Kidney glomerular epithelial cell (primary cell): Measurements from ENCODE around the gene SCAPER.
"Not testable (repeated sequence)": the region's sequence is repeated elsewhere in the genome, so short reads cannot be mapped to it uniquely, and the experiment has no call there.

Source experiments
- DNase-seq: peaks from one replicate; lab custom pipeline; 2025; lab: John Stamatoyannopoulos, UW

Gene SCAPER

DNA sequence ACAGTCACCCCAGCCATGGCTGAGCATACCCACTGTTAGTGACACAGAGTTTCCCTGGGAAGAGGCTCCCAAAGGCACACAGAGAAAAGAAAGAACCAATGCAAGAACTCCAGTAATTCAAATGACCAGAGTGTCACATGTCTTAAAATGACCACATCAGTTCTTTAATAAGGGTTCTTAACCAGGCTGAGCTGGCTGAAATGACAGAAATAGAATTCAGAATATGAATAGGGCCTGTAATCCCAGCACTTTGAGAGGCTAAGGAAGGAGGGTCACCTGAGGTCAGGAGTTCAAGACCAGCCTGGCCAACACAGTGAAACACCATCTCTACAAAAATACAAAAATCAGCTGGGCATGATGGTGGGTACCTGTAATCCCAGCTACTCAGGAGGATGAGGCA lies 54.8 kb downstream of the SCAPER start:
- DNase-seq, result not testable (repeated sequence)

DNA sequence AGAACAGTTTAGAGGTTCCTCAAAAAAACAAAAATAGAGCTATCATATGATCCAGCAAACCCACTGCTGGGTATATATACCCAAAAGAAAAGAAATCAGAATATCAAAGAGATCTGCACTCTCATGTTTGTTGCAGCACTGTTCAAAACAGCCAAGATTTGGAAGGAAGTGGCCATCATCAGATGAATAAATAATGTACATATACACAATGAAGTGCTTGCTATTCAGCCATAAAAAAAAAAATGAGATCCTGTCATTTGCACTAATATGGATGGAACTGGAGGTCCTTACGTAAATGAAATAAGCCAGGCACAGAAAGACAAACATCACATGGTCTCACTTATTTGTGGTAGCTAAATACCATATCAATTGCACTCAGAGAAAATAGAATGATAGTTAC lies 58.4 kb downstream of the SCAPER start:
- no peak for DNase-seq

DNA sequence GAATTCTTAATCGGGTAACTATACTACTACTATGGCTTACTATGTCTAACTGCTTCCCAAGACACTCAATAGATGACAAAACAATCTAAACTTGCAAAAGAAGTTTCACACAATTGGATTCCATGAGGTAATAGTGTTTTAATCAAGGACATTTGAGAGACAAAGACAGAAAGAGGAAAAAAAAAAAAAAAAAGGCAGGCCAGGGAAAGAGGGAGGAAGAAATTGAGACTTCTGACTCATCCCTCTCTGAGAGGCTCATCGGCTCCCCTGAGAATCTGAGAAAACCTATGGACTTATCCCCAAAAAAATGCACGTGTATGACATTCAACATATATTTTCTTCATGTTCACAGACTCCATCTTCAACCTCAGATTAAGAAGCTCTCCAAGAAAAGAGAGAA lies 61.0 kb downstream of the SCAPER start:
- no peak for DNase-seq

DNA sequence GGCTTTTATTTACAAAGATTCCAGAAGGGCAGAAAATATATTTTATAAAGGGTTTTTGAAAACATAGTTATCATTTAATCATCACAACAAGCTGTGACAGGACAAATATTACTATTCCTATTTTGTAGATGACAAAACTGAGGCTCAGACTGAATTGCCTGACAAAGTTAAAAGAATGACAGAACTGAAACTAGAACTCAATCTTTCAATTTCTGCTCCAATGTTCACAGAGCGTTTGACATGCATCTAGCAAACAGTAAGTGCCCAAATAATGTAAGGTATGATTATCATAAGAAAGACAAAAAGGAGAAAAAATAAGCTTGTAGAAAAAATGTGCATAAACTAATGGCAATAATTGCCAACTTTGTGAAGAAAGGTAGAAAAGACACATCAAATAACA lies 61.9 kb downstream of the SCAPER start:
- no peak for DNase-seq

DNA sequence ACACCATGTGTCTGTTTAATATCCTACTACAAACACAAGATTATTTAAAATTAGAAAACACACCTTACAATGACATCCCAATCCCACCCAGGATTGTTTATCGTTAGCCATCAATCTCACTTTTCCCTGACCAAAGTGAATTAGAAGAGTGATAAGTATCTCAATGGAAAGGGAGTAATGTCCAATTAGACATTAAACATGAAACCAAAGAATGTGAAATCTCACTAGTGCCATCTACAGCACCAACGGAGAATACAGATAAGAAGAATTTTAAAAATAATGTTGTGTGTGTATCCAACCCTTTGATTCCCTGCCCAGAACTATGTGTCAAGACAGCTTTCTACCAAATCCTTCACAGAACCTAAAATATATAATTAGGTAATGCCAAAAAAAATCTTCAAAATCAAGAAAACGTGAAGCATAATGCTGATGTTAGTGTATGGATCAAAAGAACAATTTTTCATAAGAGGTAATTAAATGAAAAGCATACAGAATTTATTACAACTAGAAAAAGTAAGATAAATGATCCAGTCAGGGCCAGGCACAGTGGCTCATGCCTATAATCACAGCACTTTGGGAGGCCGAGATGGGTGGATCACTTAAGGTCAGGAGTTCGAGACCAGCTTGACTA lies 64.2 kb downstream of the SCAPER start:
- DNase-seq, result peak; percentile 35

DNA sequence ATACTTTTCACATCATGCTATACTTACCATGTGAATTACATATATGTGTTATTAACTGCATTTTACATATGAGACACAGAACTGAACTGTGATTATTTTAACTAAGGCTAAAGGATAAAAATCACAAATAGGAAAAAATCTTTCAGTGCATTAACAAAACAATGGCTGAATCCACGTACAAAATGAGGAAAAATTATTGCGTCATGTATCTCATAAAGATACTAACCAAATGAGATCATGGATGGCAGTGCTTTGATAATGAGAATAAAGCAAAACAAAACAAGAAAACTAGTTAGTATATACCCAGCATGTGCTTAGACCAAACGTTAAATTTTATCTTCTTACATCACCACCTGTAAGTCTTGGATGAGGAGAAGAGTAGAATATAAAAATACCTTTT lies 66.0 kb downstream of the SCAPER start:
- DNase-seq, result no peak

DNA sequence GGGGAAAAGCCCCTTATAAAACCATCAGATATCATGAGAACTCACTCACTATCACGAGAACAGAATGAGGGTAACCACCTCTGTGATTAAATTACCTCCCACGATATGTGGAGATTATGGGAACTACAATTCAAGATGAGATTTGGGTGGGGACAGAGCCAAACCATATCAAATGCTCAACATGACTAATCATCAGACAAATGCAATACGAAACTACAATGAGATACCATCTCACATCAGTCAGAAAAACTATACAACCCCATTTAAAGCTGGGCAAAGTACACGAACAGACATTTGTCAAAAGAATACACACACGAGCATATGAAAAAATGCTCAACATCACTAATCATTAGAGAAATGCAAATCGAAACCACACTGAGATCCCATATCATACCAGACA lies 67.7 kb downstream of the SCAPER start:
- no peak for DNase-seq

DNA sequence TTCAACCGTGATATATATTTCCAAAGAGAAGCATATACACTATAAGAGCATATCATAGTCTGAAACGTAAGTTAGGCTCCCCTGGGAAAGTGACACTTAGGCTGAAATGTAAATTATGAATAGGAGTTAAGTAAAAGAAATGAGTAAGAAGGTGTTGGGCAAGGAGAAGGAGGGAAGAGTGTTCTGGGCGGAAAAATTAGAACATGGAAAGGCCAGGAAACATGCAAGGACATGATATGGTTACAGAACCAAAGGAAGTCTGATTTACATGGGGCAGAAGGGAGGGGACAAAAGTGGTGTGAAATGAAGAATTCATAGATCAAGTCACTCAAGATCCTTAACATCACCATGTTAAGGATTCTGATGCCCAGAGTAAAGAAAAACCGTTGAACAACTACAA lies 75.2 kb downstream of the SCAPER start:
- DNase-seq, result no peak

DNA sequence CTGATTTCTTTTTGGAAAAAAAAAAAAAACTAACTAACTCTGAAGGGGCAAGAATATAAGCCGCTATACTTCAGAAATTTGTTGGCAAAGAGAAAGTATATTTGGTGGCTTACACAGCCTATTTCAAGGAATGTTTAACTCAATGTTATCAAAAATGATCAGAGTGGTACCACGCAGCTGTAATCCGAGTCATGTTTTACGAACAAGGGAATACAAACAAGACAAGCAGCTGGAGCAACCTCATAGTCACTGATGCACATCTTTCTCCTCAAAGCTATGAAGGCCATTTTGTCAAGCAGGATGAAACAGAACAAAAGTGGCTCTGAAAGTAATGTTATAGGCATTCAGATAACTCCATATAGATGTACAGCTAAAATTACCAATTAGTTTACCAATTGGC lies 81.2 kb downstream of the SCAPER start:
- DNase-seq, result peak; percentile 17

DNA sequence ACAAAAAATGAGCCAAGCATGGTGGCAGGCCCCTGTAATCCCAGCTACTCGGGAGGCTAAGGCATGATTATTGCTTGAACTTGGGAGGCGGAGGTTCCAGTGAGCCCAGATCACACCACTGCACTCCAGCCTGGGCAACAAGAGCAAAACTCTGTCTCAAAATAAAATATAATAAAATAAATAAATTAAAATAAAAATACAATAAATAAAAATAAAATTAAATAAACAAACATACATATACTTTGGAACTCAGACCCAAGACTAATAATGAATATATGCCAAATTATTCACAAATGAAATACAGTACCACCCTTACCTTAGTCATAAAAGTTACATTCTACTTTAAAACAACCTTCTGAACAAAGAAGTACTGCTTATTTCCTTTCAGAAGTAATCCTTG lies 81.8 kb downstream of the SCAPER start:
- no peak for DNase-seq

DNA sequence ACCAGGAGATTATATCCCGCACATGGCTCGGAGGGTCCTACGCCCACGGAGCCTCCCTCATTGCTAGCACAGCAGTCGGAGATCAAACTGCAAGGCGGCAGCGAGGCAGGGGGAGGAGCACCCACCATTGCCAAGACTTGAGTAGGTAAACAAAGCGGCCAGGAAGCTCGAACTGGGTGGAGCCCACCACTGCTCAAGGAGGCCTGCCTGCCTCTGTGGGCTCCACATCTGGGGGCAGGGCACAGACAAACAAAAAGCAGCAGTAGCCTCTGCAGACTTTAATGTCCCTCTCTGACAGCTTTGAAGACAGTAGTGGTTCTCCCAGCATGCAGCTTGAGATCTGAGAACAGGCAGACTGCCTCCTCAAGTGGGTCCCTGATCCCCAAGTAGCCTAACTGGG lies 86.2 kb downstream of the SCAPER start:
- not testable (repeated sequence) for DNase-seq

DNA sequence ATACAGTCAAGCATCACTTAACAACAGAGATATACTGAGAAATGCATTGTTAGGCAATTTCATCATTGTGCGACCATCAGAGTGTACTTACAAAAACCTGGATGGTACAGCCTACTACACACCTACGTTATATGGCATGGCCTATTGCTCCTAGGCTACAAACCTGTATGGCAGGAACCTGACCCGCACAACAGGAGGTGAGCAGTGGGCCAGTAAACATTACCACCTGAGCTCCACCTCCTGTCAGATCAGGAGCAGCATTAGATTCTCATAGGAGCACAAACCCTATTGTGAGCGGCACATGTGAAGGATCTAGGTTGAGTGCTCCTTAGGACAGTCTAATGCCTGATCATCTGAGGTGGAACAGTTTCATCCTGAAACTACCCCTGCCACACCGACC lies 89.7 kb downstream of the SCAPER start:
- no peak for DNase-seq

DNA sequence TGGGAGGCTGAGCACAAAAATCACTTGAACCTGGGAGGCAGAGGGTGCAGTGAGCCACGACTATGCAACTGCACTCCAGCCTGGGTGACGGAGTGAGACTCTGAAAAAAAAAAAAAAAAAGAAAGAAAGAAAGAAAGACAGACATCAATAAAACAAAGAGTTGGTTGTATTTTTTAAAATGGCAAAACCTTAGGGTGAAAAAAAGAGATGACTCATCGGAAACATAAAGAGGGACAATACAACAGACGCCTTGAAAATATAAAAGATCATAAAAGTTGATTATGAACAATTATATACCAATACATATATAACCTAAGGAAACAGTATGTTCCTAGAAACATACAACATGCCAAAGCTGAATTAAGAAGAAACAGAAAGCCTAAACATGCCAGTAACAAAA lies 92.8 kb downstream of the SCAPER start:
- DNase-seq, result no peak

DNA sequence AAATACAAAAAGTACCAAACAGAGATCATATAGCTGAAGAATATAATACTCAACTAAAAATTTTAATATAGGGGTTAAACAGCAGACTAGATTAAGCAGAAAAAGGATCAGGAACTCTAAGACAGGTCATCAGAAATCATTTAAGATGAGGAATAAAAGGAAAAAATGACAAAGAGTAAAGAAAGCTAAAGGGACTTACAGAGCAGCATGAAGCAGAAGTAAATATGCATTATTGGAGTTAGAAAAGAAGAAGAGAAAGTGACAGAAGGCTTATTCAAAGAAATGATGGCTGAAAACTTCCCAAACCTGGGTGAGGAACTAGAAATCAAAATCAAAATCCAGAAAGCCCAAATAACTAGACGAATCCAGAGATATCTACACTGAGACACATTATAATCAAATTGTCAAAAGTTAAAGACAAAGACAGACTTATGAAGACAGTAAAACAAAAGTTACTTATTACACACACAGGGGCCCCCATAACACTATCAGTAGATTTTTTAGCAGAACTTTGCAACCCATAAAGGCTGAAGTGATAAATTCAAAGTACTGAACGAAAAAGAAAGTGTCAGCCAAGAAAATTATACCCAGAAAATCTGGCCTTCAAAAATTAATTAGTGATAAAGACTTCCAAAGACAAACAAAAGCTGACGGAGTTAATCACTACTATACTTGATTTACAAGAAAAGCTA lies 95.6 kb downstream of the SCAPER start:
- no peak for DNase-seq

DNA sequence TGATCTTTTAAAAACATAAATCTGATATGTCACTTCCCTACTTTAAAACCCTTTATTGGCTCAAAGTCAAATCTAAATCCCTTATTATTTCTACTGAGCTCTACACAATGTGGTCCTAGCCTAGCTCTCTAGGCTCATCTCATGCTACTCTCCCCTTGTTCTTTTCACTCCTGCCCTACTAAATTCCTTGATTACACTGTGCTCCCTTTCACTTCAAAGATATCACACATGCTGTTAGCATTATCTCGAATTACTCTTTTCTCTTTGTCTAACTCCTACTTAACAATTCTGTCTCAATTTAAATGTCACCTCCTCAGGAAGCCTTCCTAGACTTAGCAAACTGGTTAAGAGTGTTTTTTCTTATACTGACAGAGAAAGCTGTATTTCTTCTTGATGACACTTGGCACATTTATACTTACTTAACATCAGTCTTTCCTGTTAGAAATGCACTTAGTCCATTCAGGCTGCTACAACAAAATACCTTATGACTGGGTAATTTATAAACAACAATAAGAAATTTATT lies 102.0 kb downstream of the SCAPER start:
- no peak for DNase-seq

DNA sequence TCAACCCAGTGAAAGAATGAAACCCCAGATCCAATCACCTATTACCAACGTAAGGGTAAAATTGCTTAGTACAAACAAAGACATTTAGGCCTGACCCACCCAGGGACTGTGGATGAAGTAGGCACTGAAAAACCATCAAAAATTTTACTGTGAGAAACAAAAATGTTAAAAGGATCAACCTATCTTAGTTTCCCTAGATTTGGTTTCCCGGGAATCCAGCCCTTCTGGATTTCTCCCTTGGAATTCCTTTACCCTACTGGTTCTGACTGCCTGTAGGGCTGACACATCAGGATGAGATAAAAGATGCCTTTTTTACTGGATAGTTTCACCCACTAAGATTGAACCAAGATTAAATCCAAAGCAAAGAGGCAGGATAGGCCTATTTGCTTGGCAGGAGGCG lies 102.7 kb downstream of the SCAPER start:
- DNase-seq, result no peak

DNA sequence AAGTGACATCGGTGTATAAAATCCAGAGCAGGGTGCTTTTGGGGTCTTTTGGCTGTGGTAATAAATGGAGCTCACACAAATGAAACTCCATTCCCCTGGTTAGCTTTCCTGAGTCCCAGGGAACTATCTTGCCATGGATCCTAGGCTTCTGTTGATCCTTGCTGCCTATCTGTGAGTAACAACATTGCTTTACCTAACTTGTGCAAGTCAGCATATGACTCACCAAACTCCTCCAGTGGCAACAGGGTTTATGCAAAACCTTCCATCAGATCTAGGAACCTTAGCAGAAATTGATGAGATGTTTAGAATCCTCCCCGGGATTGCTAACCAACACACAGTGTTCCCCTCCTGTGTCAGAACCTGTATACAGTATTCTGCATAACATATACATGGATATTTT lies 105.4 kb downstream of the SCAPER start:
- peak; percentile 33 for DNase-seq

DNA sequence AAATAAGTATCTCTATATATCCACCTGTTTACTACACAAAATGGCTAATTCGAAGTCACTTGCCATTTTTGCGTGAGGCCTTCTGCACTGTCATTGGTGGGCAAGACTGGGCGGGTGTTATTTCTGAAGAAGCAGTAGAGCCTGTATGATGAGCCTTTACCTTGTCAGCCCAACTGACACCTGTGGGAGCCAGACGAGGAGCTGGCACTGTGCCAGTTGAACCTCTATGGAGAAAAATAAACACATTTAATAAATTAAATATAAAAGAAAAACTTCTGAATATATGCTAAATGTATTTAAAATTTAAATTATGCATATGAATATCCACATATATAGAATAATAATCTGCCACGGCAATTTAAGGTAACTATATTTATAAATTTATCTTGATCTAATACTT lies 109.9 kb downstream of the SCAPER start:
- DNase-seq, result no peak

DNA sequence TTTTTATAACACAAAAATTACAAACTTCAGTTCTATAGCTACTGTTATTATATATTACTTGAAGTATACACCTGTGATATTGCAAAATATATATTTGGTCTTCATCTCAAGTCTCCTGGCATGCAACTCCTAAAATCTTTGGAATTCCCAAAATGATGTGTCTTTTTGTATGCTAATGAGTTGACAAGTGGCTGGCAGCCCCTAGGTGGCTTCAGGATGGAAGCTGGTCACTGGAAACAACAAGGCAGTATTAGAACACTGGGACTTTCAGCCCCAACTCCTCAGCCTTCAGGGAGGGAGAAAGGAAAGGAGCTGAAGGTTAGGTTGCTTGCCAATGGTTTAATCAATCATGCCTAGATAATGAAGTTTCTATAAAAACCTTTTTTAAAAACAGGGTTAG lies 112.0 kb downstream of the SCAPER start:
- DNase-seq, result no peak

DNA sequence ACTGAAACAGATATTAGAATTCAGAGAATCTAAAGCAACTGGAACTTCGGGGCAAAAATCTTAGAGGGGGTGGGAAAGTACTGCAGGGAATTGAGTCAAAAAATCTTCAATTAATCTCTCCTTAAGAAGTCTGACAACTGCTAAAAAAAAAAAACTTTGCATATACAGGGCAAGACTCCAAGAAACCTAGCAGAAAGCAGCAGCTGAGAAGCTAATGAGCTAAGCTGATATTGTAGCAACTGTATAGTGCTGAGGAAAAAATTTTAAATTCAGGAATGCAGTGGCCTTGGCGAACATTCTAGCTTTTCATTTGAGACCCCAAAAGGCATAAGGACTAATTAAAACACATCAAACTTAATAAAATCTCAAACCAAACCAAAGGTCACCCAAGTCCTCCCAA lies 113.6 kb downstream of the SCAPER start:
- no peak for DNase-seq

DNA sequence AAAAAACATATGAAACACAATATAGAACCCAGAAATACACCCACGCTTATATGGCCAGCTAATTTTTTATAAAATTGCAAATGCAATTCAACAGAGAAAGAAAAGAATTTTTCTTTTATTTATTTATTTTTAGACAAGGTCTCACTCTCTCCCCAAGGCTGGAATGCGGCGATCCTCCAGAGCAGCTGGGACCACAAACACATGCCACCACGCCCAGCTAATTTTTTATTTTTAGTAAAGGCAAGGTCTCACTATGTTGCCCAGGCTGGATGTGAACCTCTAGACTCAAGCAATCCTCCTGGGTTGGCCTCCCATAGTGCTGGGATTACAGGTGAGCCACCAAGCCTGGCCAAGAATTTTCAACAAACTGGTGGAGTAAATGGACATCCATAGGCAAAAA lies 117.9 kb downstream of the SCAPER start:
- DNase-seq, result no peak

DNA sequence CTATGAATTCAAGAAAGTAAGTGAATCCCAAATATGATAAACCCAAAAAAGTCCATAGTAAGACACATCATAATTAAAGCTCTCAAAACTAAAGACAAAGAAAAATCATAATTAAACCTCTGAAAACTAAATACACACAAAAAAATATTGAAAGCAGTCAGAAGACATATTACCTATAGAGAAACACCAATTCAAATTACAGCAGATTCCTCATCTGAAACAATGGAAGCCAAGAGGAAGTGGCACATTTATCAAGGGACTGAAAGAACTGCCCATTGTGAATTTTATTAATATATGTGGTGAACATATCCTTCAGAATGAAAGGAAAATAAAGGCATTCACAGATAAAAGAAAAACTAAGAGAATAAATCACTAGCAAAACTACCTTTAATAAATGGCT lies 128.2 kb downstream of the SCAPER start:
- DNase-seq, result no peak

DNA sequence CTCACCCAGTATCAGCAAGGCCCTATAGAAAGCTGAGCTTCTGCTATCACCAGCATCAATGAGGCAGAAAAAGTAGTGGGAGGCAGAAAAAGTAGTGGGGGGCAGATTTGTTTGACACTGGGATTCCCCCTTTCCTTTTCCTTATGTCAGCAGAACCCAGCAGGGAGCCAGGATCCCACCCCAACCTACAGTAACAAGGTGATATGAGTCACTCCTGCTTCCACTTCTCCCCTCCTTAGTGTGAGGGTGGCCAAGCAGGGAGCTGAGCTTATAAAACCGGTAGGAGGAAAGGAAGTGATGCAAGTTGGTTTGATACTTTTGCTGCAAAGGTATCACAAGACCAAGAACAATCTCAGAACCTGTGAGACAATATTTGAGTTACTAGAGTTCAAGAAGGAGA lies 128.7 kb downstream of the SCAPER start:
- no peak for DNase-seq

DNA sequence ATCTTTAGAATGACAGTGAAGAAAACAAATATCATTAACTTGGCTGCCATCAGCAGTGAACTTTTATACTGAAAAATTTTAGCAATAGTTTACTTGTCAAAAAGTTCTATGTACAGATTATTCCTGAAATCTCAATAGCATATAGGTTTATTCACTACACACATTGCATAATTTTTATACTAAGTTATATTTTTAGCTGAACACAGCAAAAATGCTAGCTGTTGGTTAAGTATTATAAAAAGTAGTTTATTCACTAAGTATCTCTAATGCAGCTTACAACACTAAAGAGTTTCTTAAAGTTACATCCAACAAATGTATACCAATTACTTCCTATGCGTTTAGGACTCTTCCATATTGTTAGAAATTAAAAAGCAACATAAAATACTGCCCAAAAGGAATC lies 131.9 kb downstream of the SCAPER start:
- DNase-seq, result no peak
